GM18951 (cell line): Measurements from ENCODE around the gene MEGF6.

Source experiments
- POLR2A ChIP-seq: IDR thresholded peaks from 4 replicates; pipeline ENCODE4 v1.6.1; 2011; ENCODE audit warnings: mild to moderate bottlenecking; ENCODE audit not compliant: insufficient read length, insufficient read depth; ENCODE audit errors: extremely low read depth
- in situ Hi-C: fragments of 300-500 bp; cut with MboI; formaldehyde crosslinking; loops from one replicate; pipeline ENCODE4 v1.12.0; 2022; ENCODE audit warnings: low sequenced_read_pairs, mixed read lengths, inconsistent platforms; ENCODE audit not compliant: unreplicated experiment

The MEGF6 gene

DNA sequence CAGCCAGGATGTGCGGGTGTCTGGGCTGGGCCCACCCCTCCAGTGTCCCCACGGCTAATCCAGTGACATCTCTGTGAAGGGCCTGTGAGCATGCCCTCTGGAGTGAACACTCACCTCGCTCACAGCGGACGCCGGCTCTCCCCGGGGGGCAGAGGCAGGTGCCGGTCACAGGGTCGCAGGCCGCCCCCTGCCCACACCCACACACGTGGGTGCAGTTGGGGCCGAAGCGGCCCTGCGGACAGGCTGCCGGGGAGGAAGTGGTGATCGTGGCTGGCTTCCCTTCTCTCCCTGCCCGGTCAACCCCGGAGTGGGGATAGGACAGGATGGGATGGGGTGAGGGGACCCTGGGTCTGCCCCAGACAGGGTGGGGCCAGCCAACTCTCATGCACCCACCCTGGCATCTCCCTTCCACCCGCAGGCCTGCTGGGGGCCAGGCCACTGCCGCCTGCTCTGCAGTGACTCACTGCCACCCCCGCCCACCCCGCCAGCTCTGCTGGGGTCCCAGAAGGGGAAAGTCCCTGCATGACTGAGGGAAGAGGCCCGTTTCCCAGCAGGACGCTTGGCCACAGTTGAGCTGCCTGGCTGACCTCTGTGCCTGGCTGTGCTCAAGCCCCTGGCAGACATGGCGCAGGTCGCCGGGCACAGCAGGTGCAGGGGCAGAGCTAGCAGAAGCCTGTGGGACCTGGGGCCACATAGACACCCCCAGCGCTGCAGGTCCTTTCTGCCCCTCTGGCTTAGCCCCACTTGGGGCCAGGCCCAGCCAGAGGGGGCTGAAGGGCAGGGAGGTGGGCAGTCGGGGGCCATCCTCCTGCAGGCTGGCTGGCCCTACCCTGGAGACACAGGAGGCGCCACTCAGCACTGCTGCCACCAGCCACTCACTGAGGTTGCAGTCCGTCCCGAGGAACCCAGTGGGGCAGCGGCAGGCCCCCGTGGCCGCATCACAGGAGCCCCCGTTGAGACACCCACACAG is 115.2 kb downstream of the MEGF6 start:
- no peak for TF ChIP-seq POLR2A
- in situ Hi-C loops, result no loop called here

DNA sequence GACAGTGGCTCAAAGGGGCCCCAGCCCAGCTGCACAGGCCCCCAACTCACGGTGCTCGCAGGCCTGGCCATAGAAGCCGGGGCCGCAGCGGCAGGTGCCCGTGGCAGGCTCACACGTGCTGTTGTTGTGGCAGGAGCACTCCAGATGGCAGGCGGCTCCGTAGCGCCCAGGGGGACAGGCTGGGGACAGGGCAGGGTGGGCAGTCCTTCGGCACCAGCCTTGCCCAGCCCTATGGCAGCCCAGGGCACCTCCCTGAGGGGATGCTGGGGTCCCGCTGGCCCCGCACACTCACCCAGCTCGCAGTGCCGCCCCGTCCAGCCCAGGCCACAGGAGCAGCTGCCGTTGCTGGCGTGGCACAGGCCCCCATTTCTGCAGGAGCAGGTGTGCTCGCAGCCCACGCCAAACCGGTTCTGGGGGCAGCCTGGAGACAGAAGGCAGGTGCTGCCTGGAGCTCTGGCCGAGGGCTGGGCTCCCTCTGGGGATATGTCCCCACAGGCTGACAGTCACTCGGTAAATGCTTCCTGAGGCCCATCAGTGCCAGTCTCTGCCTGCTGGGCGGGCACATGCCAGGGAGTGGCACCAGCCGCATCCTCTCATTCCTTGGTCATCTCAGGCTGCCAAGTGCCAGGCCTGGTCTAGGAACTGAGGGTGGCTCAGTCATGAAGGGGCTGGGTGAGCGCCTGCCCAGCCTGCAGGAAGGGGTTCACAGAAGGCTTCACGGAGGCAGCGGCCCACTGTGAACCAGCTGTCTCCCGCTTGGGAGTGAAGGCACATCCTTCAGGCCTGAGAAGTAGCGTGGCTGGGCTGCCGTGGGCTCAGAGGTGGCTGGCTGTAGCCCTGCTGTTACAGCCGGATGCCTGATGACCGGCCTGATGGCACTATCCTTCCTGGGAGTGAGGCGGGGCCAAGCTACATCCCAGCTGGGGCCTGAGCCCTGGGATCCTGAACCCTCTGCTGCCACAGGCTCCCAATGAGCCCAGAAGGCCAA is 116.7 kb downstream of the MEGF6 start:
- TF ChIP-seq POLR2A, result no peak
- in situ Hi-C loops, result no loop called here

DNA sequence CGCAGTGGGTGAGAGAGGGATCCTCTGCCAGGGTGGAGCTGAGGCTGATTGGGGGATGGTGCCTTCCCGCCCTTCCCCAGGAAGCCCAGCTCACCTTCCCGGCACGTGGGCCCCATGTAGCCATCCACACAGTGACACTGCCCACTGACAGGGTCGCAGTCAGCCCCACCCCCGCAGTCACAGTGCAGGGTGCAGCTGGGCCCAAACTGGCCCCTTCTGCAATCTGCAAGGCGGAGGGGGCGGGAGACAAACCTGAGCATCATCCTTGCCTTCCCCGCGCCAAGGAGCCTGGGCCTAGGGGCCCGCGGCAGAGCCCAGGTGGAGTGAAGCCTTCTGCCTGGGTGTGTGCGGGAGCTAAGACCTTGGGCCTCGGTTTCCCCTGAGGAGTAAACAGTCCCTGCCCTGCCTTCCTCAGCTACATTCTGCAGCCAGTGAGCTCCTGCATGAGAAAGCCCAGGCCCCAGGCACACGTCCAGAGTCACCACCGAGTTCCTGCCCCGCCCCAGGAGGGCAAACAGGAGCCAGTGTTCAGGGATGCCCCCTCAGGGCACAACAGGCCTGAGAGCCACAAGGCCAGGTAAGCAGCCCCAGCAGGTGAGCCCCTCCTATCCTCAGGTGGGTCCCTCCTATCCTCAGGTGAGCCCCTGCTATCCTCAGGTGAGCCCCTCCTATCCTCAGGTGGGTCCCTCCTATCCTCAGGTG is 118.6 kb downstream of the MEGF6 start:
- TF ChIP-seq POLR2A, result no peak
- in situ Hi-C loops, result no loop called here

DNA sequence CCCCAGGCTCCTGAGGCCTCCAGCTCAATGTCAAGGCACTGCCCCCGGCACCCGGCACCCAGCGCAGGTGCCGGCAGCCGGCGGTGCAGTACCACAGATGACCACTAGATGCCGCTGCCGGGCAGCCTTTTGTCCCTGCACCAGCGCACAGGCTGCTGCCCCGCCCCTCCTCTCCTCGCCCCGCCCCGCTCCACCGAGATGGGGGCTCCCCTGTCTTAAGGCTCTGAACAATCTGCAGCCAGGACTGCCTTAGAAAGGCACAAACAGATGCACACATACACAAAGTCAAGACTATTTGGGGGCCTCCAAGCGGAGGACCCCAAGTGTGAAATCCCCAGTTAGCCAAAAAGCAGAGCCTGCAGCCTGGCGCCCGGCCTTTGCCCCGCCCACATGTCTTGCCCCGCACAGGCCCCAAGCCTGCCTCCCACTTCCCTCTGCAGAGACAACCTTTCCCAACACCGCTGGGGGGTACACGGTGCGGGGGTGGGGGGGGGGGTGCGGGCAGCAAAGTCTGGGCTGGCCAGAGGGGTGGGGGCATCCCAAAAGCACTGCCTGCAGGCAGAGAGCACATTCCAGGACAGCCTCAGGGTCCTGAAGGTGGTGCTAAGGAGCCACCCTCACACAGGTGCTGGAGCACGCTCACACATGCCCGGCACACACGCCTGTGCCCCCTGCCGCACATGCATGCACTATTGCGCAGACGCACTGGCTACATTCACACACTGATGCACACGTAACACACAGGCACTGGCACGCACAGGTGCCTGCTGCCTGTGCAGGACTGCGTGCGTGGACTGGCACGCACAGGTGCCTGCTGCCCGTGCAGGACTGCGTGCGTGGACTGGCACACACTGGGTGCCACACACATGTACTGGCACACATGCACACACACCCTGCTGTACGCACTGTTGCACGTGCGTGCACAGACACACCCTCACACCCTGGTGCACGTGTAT is 119.7 kb downstream of the MEGF6 start:
- in situ Hi-C loops, result no loop called here

DNA sequence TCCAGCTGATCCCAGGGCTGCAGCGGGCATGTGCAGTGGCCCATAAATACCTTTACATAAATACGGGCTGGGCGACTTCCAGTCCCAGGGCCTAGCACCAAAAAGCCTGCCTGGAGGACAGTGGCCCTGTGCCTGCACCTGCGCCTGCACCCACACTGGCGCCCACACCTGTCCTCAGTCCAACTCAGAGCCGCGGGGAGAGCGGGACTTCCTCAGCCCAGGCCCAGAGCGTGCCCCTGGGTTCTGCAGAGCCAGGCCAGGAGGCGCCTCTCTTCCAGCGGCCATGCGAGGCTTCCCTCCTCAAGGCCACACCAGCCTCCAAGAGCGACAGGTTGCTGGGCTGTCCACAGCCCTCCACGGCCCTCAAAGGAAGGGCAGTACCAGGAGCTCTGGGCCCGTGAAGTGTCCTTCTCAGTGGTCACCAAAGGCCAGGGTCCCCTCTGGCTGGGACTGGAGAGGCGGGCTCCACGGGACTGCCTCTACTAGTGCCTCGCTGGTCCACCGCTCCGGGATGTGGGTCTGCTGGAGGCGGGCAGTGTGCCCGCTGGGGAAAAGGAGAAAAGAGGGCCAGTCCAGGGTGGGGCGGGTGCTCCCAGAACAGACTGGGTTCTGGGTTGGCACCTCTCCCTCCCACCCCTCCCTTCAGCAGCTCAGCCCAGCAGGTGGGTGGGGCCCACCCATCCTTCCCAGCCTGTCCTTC is 121.1 kb downstream of the MEGF6 start:
- TF ChIP-seq POLR2A, result no peak
- in situ Hi-C loops, result no loop called here

More for the DNA sequence above, 119.7 kb downstream of the MEGF6 start:
- no peak for TF ChIP-seq POLR2A

DNA sequence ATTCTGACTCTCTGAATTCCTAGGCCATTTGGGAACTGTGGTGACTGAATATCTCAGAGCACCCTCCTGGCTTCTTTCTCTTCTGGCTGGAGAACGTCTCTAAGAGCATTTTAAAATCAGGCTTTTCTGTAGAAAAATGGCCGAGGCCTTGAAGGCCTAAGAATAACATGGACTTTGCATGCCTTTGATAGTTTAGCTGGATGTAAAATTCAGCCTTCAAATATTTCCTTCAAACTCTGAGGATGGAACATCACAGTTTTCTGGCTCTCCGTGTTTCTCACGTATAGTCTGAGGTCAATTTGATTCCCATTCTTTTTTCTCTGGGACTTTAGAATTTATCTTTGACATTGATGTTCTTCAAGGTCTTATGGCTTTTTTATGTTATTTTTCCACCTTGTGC is 122.9 kb downstream of the MEGF6 start:
- TF ChIP-seq POLR2A, result no peak
- in situ Hi-C loops, result no loop called here

DNA sequence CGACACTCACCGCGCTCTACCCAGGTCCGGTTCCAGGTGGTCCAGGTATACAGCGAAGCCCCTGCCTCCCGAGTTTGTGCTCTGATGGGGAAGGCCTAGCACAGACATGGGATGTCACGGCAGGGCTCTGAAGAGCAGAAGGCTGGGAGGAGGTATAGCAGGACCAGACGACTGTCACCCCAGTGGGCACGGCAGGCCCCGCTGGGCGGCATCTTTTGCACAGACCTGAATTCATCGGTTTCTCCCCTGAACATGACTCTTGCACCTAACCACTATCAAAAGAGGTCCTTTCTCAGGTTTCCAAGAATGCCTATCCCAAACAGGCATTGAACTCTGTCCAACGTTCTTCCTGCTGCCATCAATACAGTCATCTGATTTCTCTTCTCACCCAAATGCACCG is 126.3 kb downstream of the MEGF6 start:
- TF ChIP-seq POLR2A, result no peak
- in situ Hi-C loops, result no loop called here

DNA sequence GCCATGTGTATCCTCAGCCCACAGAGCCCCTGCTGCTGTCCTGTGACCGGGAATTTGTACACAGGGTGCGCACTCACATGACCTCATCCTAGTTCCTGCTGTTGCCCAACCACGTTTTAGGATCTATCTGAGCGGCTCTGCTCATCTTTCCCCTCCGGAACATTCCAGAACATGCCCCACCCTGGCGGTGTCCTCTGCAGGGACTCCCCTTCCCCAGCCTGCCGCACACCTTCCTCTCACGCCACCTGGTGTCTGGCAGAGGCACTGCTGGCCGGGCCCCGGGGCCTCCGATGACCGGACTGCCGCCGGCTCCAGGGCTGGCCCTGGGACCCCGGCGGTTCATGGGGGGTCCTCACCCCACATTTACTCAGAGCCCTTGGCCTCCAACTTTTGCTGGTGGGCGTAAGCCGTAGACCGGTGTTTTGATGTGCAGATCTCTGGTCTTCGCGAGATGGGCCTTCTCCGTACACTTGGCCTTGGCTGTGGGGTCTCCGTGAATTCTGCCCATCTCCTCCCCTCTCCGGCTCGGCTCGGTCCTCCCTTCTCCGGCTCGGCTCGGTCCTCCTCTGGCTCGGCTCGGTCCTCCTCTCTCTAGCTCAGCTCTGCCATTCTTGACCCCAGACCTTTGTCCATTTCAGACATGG is 127.4 kb downstream of the MEGF6 start:
- no peak for TF ChIP-seq POLR2A
- in situ Hi-C loops, result no loop called here

DNA sequence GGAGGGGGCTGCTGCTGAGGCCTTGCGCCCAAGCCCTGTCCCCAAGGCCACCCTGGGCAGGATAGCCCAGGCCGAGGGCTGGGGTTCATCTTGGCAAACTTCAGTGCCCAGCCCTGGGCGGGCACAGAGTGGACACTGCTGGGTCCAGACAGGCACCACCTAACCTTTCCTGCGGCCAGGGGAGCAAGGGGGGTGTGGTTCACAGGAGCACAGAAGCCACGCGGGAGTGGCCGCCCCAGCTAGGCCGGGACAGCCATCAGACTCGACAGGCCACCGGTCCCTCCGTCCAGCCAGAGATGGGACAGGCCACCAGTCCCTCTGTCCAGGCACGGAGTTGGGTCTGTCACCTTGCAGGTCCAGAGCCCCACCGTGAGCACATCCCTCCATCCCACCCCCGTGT is 127.9 kb downstream of the MEGF6 start:
- no peak for TF ChIP-seq POLR2A
- in situ Hi-C loops, result no loop called here

DNA sequence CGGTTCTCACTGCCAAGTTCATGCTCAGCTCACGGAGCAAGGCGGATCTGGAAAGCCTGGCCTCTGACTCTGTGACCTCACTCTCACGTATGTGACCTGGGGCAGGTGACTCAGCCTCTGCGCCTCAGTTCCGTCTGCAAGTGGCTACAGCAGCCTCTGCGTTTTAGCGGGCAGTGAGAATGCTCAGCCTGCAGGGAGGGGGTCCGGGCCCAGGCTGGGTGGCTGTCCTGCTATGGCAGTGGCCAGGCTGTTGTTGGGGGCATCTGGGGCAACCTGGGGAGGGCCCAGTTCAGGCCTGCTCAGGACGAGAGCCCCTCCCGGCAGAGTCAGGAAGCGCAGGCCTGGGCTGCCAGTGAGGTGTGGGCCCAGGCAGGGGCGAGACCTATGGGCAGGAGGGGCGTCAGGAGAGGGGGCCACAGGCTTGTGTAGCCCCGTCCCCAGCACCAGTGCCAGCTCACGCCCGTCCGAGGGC is 128.9 kb downstream of the MEGF6 start:
- in situ Hi-C loops, result no loop called here

More for the DNA sequence above, 128.9 kb downstream of the MEGF6 start:
- no peak for TF ChIP-seq POLR2A
